HL-60 (cell line): ENCODE data around the gene RHBDL1.

Experiments used
- CTCF ChIP-seq: IDR thresholded peaks from one replicate; pipeline ENCODE4 v1.5.1; 2011; ENCODE audit warnings: low read length, control low read depth, inconsistent platforms; ENCODE audit not compliant: insufficient read depth
- GABPA ChIP-seq: IDR thresholded peaks from 2 replicates; pipeline ENCODE4 v1.6.1; 2012; ENCODE audit warnings: low read depth
- POLR2AphosphoS5 ChIP-seq: IDR thresholded peaks from 2 replicates; pipeline ENCODE4 v1.6.1; 2012; ENCODE audit warnings: low read depth
- REST ChIP-seq: IDR thresholded peaks from 2 replicates; pipeline ENCODE4 v1.6.1; 2012; ENCODE audit warnings: low read depth; ENCODE audit not compliant: insufficient replicate concordance

- TF ChIP-seq CTCF, result no peak
- TF ChIP-seq GABPA, result no peak
- peak; percentile 98 for TF ChIP-seq REST
- TF ChIP-seq POLR2AphosphoS5, result no peak
These were observed 25.5 kb downstream of the RHBDL1 start for GRCh38 chr16:700684-701584.
